H1 (cell line): ENCODE data around the gene NEO1. TPM values are rescaled to one million over a fixed set of nuclear protein-coding genes. Genes with fewer than 3 reads are reported as not detected.

Experiments used
- CTCF ChIA-PET: fragments of 300-600 bp; sonication (Branson Sonifier 250); formaldehyde crosslinking; loops from one replicate; lab custom pipeline; 2021; ENCODE audit not compliant: partially characterized antibody; lab: Charles Lee
- POLR2A ChIA-PET: fragments of 300-600 bp; sonication (Branson Sonifier 250); formaldehyde crosslinking; loops from one replicate; lab custom pipeline; 2021; ENCODE audit warnings: inconsistent platforms; ENCODE audit not compliant: partially characterized antibody; lab: Charles Lee
- DNase-seq, 2 experiments: peaks; one replicate each; pipeline versions ENCODE4 v3.0.0 to v3.0.0-alpha.2; 2010 to 2022; ENCODE audit warnings: low spot score in 2 of 2, low read depth in 1 of 2, mixed read lengths in 1 of 2
- FAIRE-seq: peaks from 2 replicates; lab custom pipeline; 2011; peaks lifted over from hg19 to GRCh38; lab: Jason Lieb, UNC
- H2AFZ ChIP-seq: 2 replicates; pipeline ENCODE4 v1.8.1; 2012; ENCODE audit warnings: low read length, inconsistent platforms
- H2AK5ac ChIP-seq: 2 replicates; pipeline ENCODE4 v1.6.1; 2013; ENCODE audit warnings: low read depth, low read length
- H2BK120ac ChIP-seq: replicated peaks from 2 replicates; pipeline ENCODE3; 2013; ENCODE audit warnings: low read depth, low read length, inconsistent platforms
- H2BK12ac ChIP-seq: 2 replicates; pipeline ENCODE4 v1.6.1; 2013; ENCODE audit warnings: low read depth, low read length
- H2BK15ac ChIP-seq: 2 replicates; pipeline ENCODE4 v1.6.1; 2013; ENCODE audit warnings: low read length
- H2BK20ac ChIP-seq: 2 replicates; pipeline ENCODE4 v1.6.1; 2013; ENCODE audit warnings: low read length
- H2BK5ac ChIP-seq: 2 replicates; pipeline ENCODE4 v1.6.1; 2013; ENCODE audit warnings: low read depth, low read length
- H3K14ac ChIP-seq: 2 replicates; pipeline ENCODE4 v1.6.1; 2013; ENCODE audit warnings: inconsistent platforms; ENCODE audit not compliant: insufficient read length
- H3K18ac ChIP-seq: 2 replicates; pipeline ENCODE4 v1.6.1; 2013; ENCODE audit warnings: low read length; ENCODE audit errors: extremely low read depth
- H3K23ac ChIP-seq: 2 replicates; pipeline ENCODE4 v1.6.1; 2013; ENCODE audit warnings: inconsistent platforms; ENCODE audit not compliant: insufficient read length
- H3K23me2 ChIP-seq: 2 replicates; pipeline ENCODE4 v1.6.1; 2013; ENCODE audit warnings: low read depth, low read length
- H3K27ac ChIP-seq: 2 replicates; pipeline ENCODE4 v1.6.1; 2011; ENCODE audit warnings: low read depth, low read length, inconsistent platforms
- H3K27me3 ChIP-seq, 4 experiments: replicated peaks in 1 of 4; 1 replicate in 1 of 4; 2 replicates in 3 of 4; pipeline versions ENCODE4 v1.6.1 to v1.8.1; 2011 to 2013; ENCODE audit warnings: low read length in 3 of 4, mild to moderate bottlenecking in 3 of 4, inconsistent platforms in 2 of 4, mixed read lengths in 2 of 4, moderate library complexity in 1 of 4; ENCODE audit not compliant: control insufficient read depth in 3 of 4, insufficient read depth in 3 of 4; ENCODE audit errors: extremely low read depth in 1 of 4
- H3K36me3 ChIP-seq, 4 experiments: 2 replicates each; pipeline versions ENCODE4 v1.6.1 to v1.8.1; 2011 to 2013; ENCODE audit warnings: mild to moderate bottlenecking in 4 of 4, low read length in 3 of 4, moderate library complexity in 2 of 4, control low read depth in 1 of 4, inconsistent platforms in 1 of 4; ENCODE audit not compliant: insufficient read depth in 4 of 4, control insufficient read depth in 2 of 4
- H3K4ac ChIP-seq: replicated peaks from 2 replicates; pipeline ENCODE3; 2013; ENCODE audit warnings: low read length, low read depth, mixed read lengths, inconsistent platforms; ENCODE audit not compliant: insufficient read length
- H3K4me1 ChIP-seq, 4 experiments: replicated peaks in 1 of 4; 1 replicate in 1 of 4; 2 replicates in 3 of 4; pipeline versions ENCODE4 v1.6.1 to v1.8.1; 2011 to 2013; ENCODE audit warnings: low read length in 3 of 4, inconsistent platforms in 2 of 4, mixed read lengths in 1 of 4; ENCODE audit not compliant: insufficient read depth in 4 of 4, control insufficient read depth in 3 of 4
- H3K4me2 ChIP-seq, 2 experiments: 2 replicates each; pipeline versions ENCODE4 v1.6.1 to v1.8.1; 2011 to 2013; ENCODE audit warnings: low read depth in 2 of 2, low read length in 2 of 2, control low read depth in 1 of 2, inconsistent platforms in 1 of 2, mild to moderate bottlenecking in 1 of 2; ENCODE audit not compliant: insufficient read depth in 1 of 2
- H3K4me3 ChIP-seq, 4 experiments: fragments of 200-600, 300-600 bp in 1 of 4; sonication (generic), shearing (Covaris generic), sonication (Bioruptor Twin) in 1 of 4; 2 replicates each; pipeline versions ENCODE4 v1.5.1 to v1.8.1; 2011 to 2016; ENCODE audit warnings: low read length in 4 of 4, low read depth in 3 of 4, control low read depth in 2 of 4, inconsistent platforms in 2 of 4, mild to moderate bottlenecking in 2 of 4, mixed read lengths in 1 of 4, moderate library complexity in 1 of 4; ENCODE audit not compliant: insufficient read depth in 2 of 4; ENCODE audit errors: extremely low read depth in 1 of 4
- H3K56ac ChIP-seq: replicated peaks from 2 replicates; pipeline ENCODE3; 2013; ENCODE audit warnings: low read depth, mild to moderate bottlenecking, mixed read lengths, low read length, inconsistent platforms; ENCODE audit not compliant: insufficient read length
- H3K79me1 ChIP-seq: 2 replicates; pipeline ENCODE4 v1.6.1; 2013; ENCODE audit warnings: low read depth, low read length, control low read depth
- H3K79me2 ChIP-seq, 2 experiments: 2 replicates each; pipeline versions ENCODE4 v1.6.1 to v1.8.1; 2012 to 2013; ENCODE audit warnings: low read length in 2 of 2, mild to moderate bottlenecking in 2 of 2, inconsistent platforms in 1 of 2; ENCODE audit not compliant: insufficient read depth in 2 of 2, control insufficient read depth in 1 of 2
- H3K9ac ChIP-seq, 4 experiments: replicated peaks in 1 of 4; 1 replicate in 1 of 4; 2 replicates in 3 of 4; pipeline versions ENCODE4 v1.6.1 to v1.8.1; 2011 to 2013; ENCODE audit warnings: low read depth in 3 of 4, low read length in 3 of 4, control low read depth in 2 of 4, mild to moderate bottlenecking in 2 of 4, moderate library complexity in 2 of 4, inconsistent platforms in 1 of 4; ENCODE audit errors: extremely low read depth in 1 of 4
- H3K9me3 ChIP-seq, 2 experiments: 2 replicates each; pipeline versions ENCODE4 v1.6.1 to v1.8.1; 2012 to 2013; ENCODE audit warnings: mild to moderate bottlenecking in 2 of 2, moderate library complexity in 2 of 2, control low read depth in 1 of 2, inconsistent platforms in 1 of 2, low read depth in 1 of 2, low read length in 1 of 2, mixed read lengths in 1 of 2; ENCODE audit not compliant: insufficient read depth in 2 of 2
- H4K20me1 ChIP-seq, 2 experiments: replicated peaks in 1 of 2; 2 replicates each; pipeline versions ENCODE3 to v1.8.1; 2011 to 2013; ENCODE audit warnings: inconsistent platforms in 2 of 2, low read length in 2 of 2, mild to moderate bottlenecking in 1 of 2; ENCODE audit not compliant: insufficient read depth in 2 of 2, control insufficient read depth in 1 of 2
- H4K5ac ChIP-seq: 2 replicates; pipeline ENCODE4 v1.6.1; 2013; ENCODE audit warnings: low read length, low read depth, mixed read lengths, inconsistent platforms; ENCODE audit not compliant: insufficient read length
- H4K8ac ChIP-seq: 2 replicates; pipeline ENCODE4 v1.8.0; 2013; ENCODE audit warnings: mild to moderate bottlenecking, moderate library complexity, low read length, inconsistent platforms; ENCODE audit not compliant: insufficient read depth; ENCODE audit errors: extremely low read depth
- H4K91ac ChIP-seq: replicated peaks from 2 replicates; pipeline ENCODE3; 2013; ENCODE audit warnings: low read length, mixed read lengths, inconsistent platforms; ENCODE audit not compliant: insufficient read length
- WGBS, 2 experiments: shearing (Covaris generic) in 1 of 2; methylation state at CpG; one replicate each; pipeline versions ENCODE4 v1.1.6 to v1.1.7; 2013 to 2015; ENCODE audit warnings: low lambda C conversion rate in 2 of 2, mixed read lengths in 2 of 2, inconsistent platforms in 1 of 2, low coverage in 1 of 2, missing lambda C conversion rate in 1 of 2; ENCODE audit not compliant: insufficient replicate concordance in 2 of 2, insufficient coverage in 1 of 2, insufficient read length in 1 of 2; ENCODE audit errors: extremely low coverage in 1 of 2, missing lambda C conversion rate in 1 of 2; 5-methylcytosine and 5-hydroxymethylcytosine counted together
- polyA plus RNA-seq, 7 experiments: library from polyadenylated mRNA; depleted of rRNA in 3 of 7; stranded (reverse) in 5 of 7; unstranded in 2 of 7; fragments of >200 nt in 5 of 7; fragments of 200-250 nt in 2 of 7; gene quantifications; 1 replicate in 5 of 7; 2 replicates in 1 of 7; 4 replicates in 1 of 7; pipeline versions ENCODE4 v1.2.1 to v1.2.3, GENCODE V29; 2011 to 2013; ENCODE audit warnings: missing spikeins in 2 of 7, mixed read lengths in 2 of 7
- total RNA-seq: library from RNA; stranded (reverse); fragmentation: NEBNext Ultra II Directional; extraction: Animal tissue kit (Norgen Biotek cat#: 25700); gene quantifications from 2 replicates; pipeline ENCODE4 v1.2.1, GENCODE V29; 2021

Gene NEO1
- total and polyA plus RNA-seq, 2 of the 8 experiments (the other 6 are each of a cell fraction or from before 2014, with no cell fraction given) = 36.0 to 51.0 TPM

- Histone ChIP-seq H3K4me1 (no peaks in the 10 kb centered on the region), H3K27ac (no peak overlapping the region), H3K36me3 (peaks cover 0 to 9% (median 2%) of the 10 kb centered on the region in 4 experiments; a peak in 3 of 8 replicates), H3K14ac (no peak overlapping the region), H3K56ac (no peak overlapping the region), H3K79me2 (no peaks in the 10 kb centered on the region), H3K9me3 (no peaks in the 10 kb centered on the region), H2BK12ac (no peak overlapping the region), H2BK5ac (no peak overlapping the region), H3K9ac (no peak overlapping the region), H4K20me1 (no peaks in the 10 kb centered on the region), H3K23me2 (no peaks in the 10 kb centered on the region), H3K18ac (no peak overlapping the region), H3K4me2 (no peak overlapping the region), H3K4ac (no peak overlapping the region), H2BK20ac (no peak overlapping the region), H2BK120ac (no peak overlapping the region), H4K8ac (no peak overlapping the region), H2AFZ (no peak overlapping the region), H4K91ac (no peak overlapping the region), H2BK15ac (no peak overlapping the region), H3K27me3 (no peaks in the 10 kb centered on the region), H3K23ac (no peak overlapping the region), H3K79me1 (peaks cover 3% of the 10 kb centered on the region; the same call in 1 of the 2 replicates), H4K5ac (no peak overlapping the region), H2AK5ac (no peak overlapping the region), H3K4me3 (no peak overlapping the region)
- 82% methylated on average over 1 of the region's 1 CpG; no CpG with 5 or more reads in 1 of the 2 experiments for WGBS, 2 experiments
- ChIA-PET POLR2A (no interaction called here), CTCF (interaction anchor here (1.3 to 2.2 kb wide), 2 partner anchors 11 to 110 kb away, joined by 5 read pairs; no protein-coding TSS in a partner anchor)
- DNase-seq = no peak
- FAIRE-seq = no peak
Observed at GRCh38 chr15:73130830-73131229, 78.6 kb downstream of the NEO1 start.
